Measurements from ENCODE around the gene DSTN. TPM values are rescaled to one million over a fixed set of nuclear protein-coding genes. Genes with fewer than 3 reads are reported as not detected.
A peak's percentile ranks its signal among the peaks of the same experiment; 100 is the strongest.

DSTN gene
- total RNA-seq (2014; rRNA removed; shearing (Covaris generic)) (145 and 162 TPM in 2 replicates), polyA plus RNA-seq (2016; fragmentation: Nextera tagmentation; extraction: Ambion mirVana) (456 and 459 TPM in 2 replicates)
- long read RNA-seq, transcript DSTN-201 (4 exons, 3,617 nt): major isoform, 170 of 232 reads
- long read RNA-seq, partial matches to known transcripts: 53 of 232 reads
- long read RNA-seq, other reads (novel, unspliced or antisense): 5 of 232 reads

DNA sequence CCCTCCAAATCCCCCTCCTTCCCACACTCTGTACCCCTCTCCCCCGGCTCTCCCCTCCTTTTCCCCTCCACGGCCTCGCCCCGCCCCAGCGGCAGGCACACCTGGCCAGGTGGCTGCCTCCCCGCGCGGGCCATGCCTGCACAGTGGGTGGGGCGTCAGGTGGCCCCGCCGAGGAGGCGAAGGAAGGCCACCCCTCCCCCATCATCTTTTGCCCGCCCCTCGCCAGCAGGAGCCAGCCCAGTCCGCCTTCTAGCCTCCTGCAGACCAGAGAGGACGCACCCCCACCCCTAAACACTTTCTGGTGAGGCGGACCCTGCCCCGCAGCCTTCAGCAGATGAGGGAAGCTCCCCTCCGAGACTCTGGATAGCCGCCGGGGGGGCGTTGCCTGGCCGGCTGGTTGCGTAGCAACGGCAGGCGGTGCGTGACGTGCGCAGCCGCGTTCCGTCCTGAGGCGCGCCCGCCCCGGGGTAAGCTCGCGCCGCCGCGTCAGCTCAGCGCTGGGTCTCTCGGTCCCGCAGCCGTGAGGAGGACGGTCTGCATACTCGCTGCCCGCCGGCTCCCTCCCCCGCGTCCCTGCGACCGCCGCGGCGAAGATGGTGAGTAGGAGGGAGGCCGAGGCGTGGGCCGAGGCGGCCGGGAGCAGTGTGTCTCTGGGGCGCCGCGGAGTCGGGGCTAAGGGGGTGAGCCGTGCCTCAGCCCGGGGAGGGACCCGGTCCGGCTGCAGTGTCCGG lies at the start of gene DSTN:
Gene DSTN (plus strand): TSS at position 460 of the 731 bp plus-strand sequence. CDS start 134 bp downstream, at position 594.
- Mint-ChIP-seq H3K4me1 (peaks cover 43% of the 10 kb centered on the region), H3K27ac (peak within 1 kb of the TSS; percentile 97), H3K27me3 (ENCODE audit: insufficient read depth, low read depth, poor library complexity) (peaks cover 15% of the 10 kb centered on the region), H3K9me3 (no peaks in the 10 kb centered on the region), H3K36me3 (ENCODE audit: low read depth) (peaks cover 11% of the 10 kb centered on the region), H3K4me3 (peak within 1 kb of the TSS; percentile 86)
- Histone ChIP-seq H4K20me1 (replicated peaks; ENCODE audit: insufficient read depth) (peaks cover 1% of the 10 kb centered on the region; the same call in 1 of the 2 replicates), H3K4me1 (ENCODE audit: insufficient read depth) (peaks cover 55% of the 10 kb centered on the region), H3K4me3 (peak within 1 kb of the TSS; percentile 77), H3K79me2 (replicated peaks; ENCODE audit: insufficient read depth) (peaks cover 56% of the 10 kb centered on the region), H3K27me3 (ENCODE audit: insufficient read depth) (no peaks in the 10 kb centered on the region), H3F3A (replicated peaks; ENCODE audit: low read depth) (peaks cover 9% of the 10 kb centered on the region), H3K4me2 (peak within 1 kb of the TSS; percentile 90), H2AFZ (peak within 1 kb of the TSS; percentile 8; the same call in 1 of the 2 replicates), H3K36me3 (ENCODE audit: insufficient read depth) (no peaks in the 10 kb centered on the region), H3K9me2 (ENCODE audit: insufficient read depth) (no peaks in the 10 kb centered on the region), H3K27ac (ENCODE audit: low read depth) (peak within 1 kb of the TSS; percentile 99)
- DNase-seq (ENCODE audit: low spot score) (peak; percentile 97), ATAC-seq (peak; percentile 87)
- TF ChIP-seq CTCF (conservative IDR thresholded peaks at IDR 0.05; ENCODE audit: low read depth in 2 of 2): 0 out of 4 replicates have a peak, but pooled peaks of 1 of the 2 experiments have one; percentile 5
- TF ChIP-seq JUNB (IDR thresholded peaks at IDR 0.05; ENCODE audit: unreplicated experiment): no peak
- TF ChIP-seq, protein P1, sequence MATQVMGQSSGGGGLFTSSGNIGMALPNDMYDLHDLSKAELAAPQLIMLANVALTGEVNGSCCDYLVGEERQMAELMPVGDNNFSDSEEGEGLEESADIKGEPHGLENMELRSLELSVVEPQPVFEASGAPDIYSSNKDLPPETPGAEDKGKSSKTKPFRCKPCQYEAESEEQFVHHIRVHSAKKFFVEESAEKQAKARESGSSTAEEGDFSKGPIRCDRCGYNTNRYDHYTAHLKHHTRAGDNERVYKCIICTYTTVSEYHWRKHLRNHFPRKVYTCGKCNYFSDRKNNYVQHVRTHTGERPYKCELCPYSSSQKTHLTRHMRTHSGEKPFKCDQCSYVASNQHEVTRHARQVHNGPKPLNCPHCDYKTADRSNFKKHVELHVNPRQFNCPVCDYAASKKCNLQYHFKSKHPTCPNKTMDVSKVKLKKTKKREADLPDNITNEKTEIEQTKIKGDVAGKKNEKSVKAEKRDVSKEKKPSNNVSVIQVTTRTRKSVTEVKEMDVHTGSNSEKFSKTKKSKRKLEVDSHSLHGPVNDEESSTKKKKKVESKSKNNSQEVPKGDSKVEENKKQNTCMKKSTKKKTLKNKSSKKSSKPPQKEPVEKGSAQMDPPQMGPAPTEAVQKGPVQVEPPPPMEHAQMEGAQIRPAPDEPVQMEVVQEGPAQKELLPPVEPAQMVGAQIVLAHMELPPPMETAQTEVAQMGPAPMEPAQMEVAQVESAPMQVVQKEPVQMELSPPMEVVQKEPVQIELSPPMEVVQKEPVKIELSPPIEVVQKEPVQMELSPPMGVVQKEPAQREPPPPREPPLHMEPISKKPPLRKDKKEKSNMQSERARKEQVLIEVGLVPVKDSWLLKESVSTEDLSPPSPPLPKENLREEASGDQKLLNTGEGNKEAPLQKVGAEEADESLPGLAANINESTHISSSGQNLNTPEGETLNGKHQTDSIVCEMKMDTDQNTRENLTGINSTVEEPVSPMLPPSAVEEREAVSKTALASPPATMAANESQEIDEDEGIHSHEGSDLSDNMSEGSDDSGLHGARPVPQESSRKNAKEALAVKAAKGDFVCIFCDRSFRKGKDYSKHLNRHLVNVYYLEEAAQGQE (IDR thresholded peaks at IDR 0.05; ENCODE audit: unreplicated experiment): peak; percentile 10
- TF ChIP-seq CREB1 (CRISPR knock-in tag; IDR thresholded peaks at IDR 0.05; ENCODE audit: low read depth): peak; percentile 87
- peak; percentile 72 for TF ChIP-seq POLR2AphosphoS5 (IDR thresholded peaks at IDR 0.05; ENCODE audit: low read depth)
- TF ChIP-seq EZH2 (IDR thresholded peaks at IDR 0.05; ENCODE audit: low read depth, unreplicated experiment): no peak

DNA sequence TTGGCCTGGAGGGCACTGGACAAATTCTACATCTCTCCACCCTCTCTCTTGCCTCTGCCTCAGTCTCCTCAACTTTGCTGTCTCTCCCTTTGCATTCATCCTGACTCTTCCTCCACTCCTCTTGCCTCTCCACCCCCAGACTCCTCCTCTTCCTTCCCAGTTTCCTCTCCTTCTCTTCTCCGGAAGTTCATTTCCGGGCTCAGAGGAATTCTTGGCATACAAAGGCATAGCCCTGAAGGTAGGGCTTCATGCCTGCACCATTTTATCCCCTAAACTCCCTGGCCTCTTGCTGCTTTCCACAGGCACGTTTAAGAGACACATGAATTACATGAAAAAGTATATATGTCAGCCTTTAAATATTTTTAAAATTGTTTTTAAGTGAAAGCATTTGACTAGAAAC lies 49.3 kb upstream of the DSTN start:
- H3K27me3 ChIP-seq (ENCODE audit: insufficient read depth): no peaks in the 10 kb centered on the region
- no peaks in the 10 kb centered on the region for H3K9me3 Mint-ChIP-seq
- no peaks in the 10 kb centered on the region for H3F3A ChIP-seq (replicated peaks; ENCODE audit: low read depth)
- H3K36me3 ChIP-seq (ENCODE audit: insufficient read depth): no peaks in the 10 kb centered on the region
- H2AFZ ChIP-seq: peak overlapping the region; percentile 8; the same call in 1 of the 2 replicates
- H3K4me1 ChIP-seq (ENCODE audit: insufficient read depth): no peaks in the 10 kb centered on the region
- H3K4me3 ChIP-seq: no peak overlapping the region
- no peaks in the 10 kb centered on the region for H4K20me1 ChIP-seq (replicated peaks; ENCODE audit: insufficient read depth)
- H3K4me1 Mint-ChIP-seq: peaks cover 5% of the 10 kb centered on the region; the same call in 2 of the 3 replicates
- DNase-seq (ENCODE audit: low spot score) (peak; percentile 49), ATAC-seq (no peak; the same call in 2 of the 3 replicates)
- no peak overlapping the region for H3K27ac ChIP-seq (ENCODE audit: low read depth)
- no peaks in the 10 kb centered on the region for H3K79me2 ChIP-seq (replicated peaks; ENCODE audit: insufficient read depth)
- no peak overlapping the region for H3K27ac Mint-ChIP-seq
- H3K4me3 Mint-ChIP-seq: no peak overlapping the region
- no peak overlapping the region; the same call in 1 of the 2 replicates for H3K4me2 ChIP-seq
- no peaks in the 10 kb centered on the region for H3K9me2 ChIP-seq (ENCODE audit: insufficient read depth)
- H3K27me3 Mint-ChIP-seq (ENCODE audit: insufficient read depth, low read depth, poor library complexity): peaks cover 4% of the 10 kb centered on the region
- no peaks in the 10 kb centered on the region for H3K36me3 Mint-ChIP-seq (ENCODE audit: low read depth)
- TF ChIP-seq, protein P1 (IDR thresholded peaks at IDR 0.05; ENCODE audit: unreplicated experiment): no peak
- TF ChIP-seq EZH2phosphoT487 (IDR thresholded peaks at IDR 0.05; ENCODE audit: unreplicated experiment): no peak
- TF ChIP-seq CREB1 (CRISPR knock-in tag; IDR thresholded peaks at IDR 0.05; ENCODE audit: low read depth): no peak
- TF ChIP-seq ETS1 (IDR thresholded peaks at IDR 0.05): no peak
- TF ChIP-seq JUNB (IDR thresholded peaks at IDR 0.05; ENCODE audit: unreplicated experiment): no peak
- no peak for TF ChIP-seq POLR2AphosphoS5 (IDR thresholded peaks at IDR 0.05; ENCODE audit: low read depth)
- TF ChIP-seq ZNF331 (CRISPR knock-in tag; IDR thresholded peaks at IDR 0.05; ENCODE audit: low read depth): no peak
- TF ChIP-seq EZH2 (IDR thresholded peaks at IDR 0.05; ENCODE audit: low read depth, unreplicated experiment): no peak
- no peak for TF ChIP-seq ZNF114 (CRISPR knock-in tag; IDR thresholded peaks at IDR 0.05)

Measured in GM23338 (cell line).